ENCODE results near the gene ACER3. TPM values are rescaled to one million over a fixed set of nuclear protein-coding genes. Genes with fewer than 3 reads are reported as not detected.
"Not testable (repeated sequence)": the region's sequence is repeated elsewhere in the genome, so short reads cannot be mapped to it uniquely, and the experiment has no call there.

ACER3 gene
- total RNA-seq (10 to 100 TPM in 1 of 6 donors, 1 to 10 TPM in 5; 4.9 to 13.2 (median 7.4) TPM), polyA plus RNA-seq (1 to 10 TPM; 2.0 to 2.6 TPM)

GRCh38 chr11:76860539-76861475 lies at the start of gene ACER3:
ACER3 (plus strand) TSS chr11:76860918; CDS start chr11:76860977, 59 bp downstream.
- no peak for FAIRE-seq
- intact Hi-C loops (cut with DNase I): no loop called here
- peaks cover 3 to 12% (median 12%) of the 10 kb centered on the region in 3 donors for H3K4me1 ChIP-seq
- H3K27me3 ChIP-seq: no peaks in the 10 kb centered on the region
- ATAC-seq: peak; percentile 95 to 99 (median 98)
- no peak for TF ChIP-seq CTCF (IDR thresholded peaks at IDR 0.05)
- peak; percentile 91 to 98 (median 94) for DNase-seq
- peak within 1 kb of the TSS; percentile 12 to 70 (median 61) for H3K27ac ChIP-seq
- no peaks in the 10 kb centered on the region for H3K36me3 ChIP-seq
- H3K9me3 ChIP-seq: no peaks in the 10 kb centered on the region
- 1 to 2% methylated on average over 55 to 73 of the region's 73 CpGs for WGBS, 2 donors
- H3K4me3 ChIP-seq: peak within 1 kb of the TSS; percentile 48 to 77 (median 50)

- ATAC-seq (no peak), DNase-seq (no peak), FAIRE-seq (no peak)
- Histone ChIP-seq H3K27ac (no peak overlapping the region), H3K4me3 (no peak overlapping the region), H3K27me3 (no peaks in the 10 kb centered on the region), H3K9me3 (no peaks in the 10 kb centered on the region), H3K4me1 (peaks cover 0 to 5% (median 0%) of the 10 kb centered on the region in 3 donors), H3K36me3 (no peaks in the 10 kb centered on the region)
- no peak for TF ChIP-seq CTCF (IDR thresholded peaks at IDR 0.05)
- 90 to 93% methylated on average over 4 of the region's 4 CpGs for WGBS, 2 donors
- intact Hi-C loops (cut with DNase I): loop anchor here in 1 of 3 donors (10.0 kb wide), 1 partner anchor 234 kb away; no protein-coding TSS in a partner anchor
Measured at GRCh38 chr11:76811259-76811658, 49.5 kb upstream of the ACER3 start.

- WGBS, 2 donors: 89 to 90% methylated on average over 2 of the region's 2 CpGs
- Histone ChIP-seq H3K27ac (no peak overlapping the region), H3K27me3 (no peaks in the 10 kb centered on the region), H3K4me1 (no peaks in the 10 kb centered on the region), H3K36me3 (no peaks in the 10 kb centered on the region), H3K9me3 (no peaks in the 10 kb centered on the region), H3K4me3 (no peak overlapping the region)
- no peak for TF ChIP-seq CTCF (IDR thresholded peaks at IDR 0.05)
- intact Hi-C loops (cut with DNase I): loop anchor here in 1 of 3 donors (10.0 kb wide), 1 partner anchor 230 kb away; no protein-coding TSS in a partner anchor
- ATAC-seq: no peak
- no peak for DNase-seq
- no peak for FAIRE-seq
Measured at GRCh38 chr11:76814414-76814813, 46.3 kb upstream of the ACER3 start.

GRCh38 chr11:76815678-76816077 lies 45.0 kb upstream of the ACER3 start:
- H3K27me3 ChIP-seq, H3K9me3 ChIP-seq, H3K36me3 ChIP-seq, H3K4me3 ChIP-seq, DNase-seq, H3K4me1 ChIP-seq, ATAC-seq, FAIRE-seq, H3K27ac ChIP-seq: not testable (repeated sequence)
- intact Hi-C loops (cut with DNase I): loop anchor here in 1 of 3 donors (10.0 kb wide), 1 partner anchor 229 kb away; no protein-coding TSS in a partner anchor
- 86 to 92% methylated on average over 7 of the region's 7 CpGs for WGBS, 2 donors

DNA sequence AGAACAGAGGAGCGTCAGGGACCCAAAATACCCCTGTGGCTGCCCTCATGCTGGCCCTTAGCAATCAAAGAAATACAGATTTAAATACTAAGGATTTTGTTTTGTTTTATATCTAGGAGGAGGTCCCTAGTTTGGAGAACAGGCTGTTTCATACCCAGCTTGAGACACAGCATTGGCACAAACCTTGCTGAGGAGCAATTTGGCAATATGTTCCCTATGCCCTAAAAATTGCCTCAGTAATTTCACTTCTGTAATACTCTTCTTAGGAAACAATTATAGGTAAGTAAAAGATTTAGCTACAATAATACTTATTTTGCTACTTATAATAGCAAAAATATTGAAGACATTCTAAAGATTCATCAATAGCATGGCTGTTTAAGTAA lies 40.5 kb upstream of the ACER3 start:
- DNase-seq (no peak), ATAC-seq (no peak), FAIRE-seq (no peak)
- Histone ChIP-seq H3K27ac (no peak overlapping the region), H3K4me3 (no peak overlapping the region), H3K27me3 (no peaks in the 10 kb centered on the region), H3K9me3 (no peaks in the 10 kb centered on the region), H3K4me1 (no peaks in the 10 kb centered on the region), H3K36me3 (no peaks in the 10 kb centered on the region)
- intact Hi-C loops (cut with DNase I): no loop called here
- no peak for TF ChIP-seq CTCF (IDR thresholded peaks at IDR 0.05)
- WGBS, 2 donors: 83 to 85% methylated on average over 1 of the region's 1 CpG

GRCh38 chr11:76821396-76821795 lies 39.3 kb upstream of the ACER3 start:
- intact Hi-C loops (cut with DNase I); H3K36me3 ChIP-seq; DNase-seq; H3K27me3 ChIP-seq; H3K4me3 ChIP-seq; H3K4me1 ChIP-seq; ATAC-seq; H3K9me3 ChIP-seq; H3K27ac ChIP-seq; FAIRE-seq: not testable (repeated sequence)
- WGBS, 2 donors: 93% methylated on average over 23 to 29 of the region's 29 CpGs
